Measurements from ENCODE around the gene ASB10.

ASB10 gene

DNA sequence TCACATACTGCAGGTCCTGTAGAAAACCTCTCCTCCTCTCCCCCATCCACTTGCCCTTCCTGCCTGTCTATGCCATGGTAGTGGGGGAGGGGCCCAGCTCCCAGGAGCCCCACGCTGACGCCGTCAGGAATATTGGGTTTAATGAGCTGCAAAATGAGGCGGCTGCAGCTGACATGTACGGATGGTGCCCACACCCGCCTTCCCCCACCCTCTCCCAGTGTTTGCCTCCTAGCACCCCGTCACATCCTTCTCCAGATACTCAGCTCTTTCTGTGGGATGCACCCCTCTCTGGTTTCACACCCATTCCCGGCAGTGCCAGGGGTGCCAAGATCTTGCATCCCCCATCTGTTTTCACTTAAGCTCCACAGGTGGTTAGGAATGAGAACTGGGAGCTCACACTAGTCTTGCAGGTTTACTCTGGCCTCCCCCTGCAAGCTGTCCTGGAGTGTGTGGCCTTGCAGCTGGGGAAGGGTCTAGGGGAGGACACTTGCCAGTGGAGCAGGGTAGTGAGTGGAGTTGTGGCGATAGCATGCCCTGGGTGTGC is 45.7 kb downstream of the ASB10 start:
- no peak overlapping the region for H3K4me3 ChIP-seq (ENCODE audit: low read depth, low read length)
- TF ChIP-seq, protein P1, sequence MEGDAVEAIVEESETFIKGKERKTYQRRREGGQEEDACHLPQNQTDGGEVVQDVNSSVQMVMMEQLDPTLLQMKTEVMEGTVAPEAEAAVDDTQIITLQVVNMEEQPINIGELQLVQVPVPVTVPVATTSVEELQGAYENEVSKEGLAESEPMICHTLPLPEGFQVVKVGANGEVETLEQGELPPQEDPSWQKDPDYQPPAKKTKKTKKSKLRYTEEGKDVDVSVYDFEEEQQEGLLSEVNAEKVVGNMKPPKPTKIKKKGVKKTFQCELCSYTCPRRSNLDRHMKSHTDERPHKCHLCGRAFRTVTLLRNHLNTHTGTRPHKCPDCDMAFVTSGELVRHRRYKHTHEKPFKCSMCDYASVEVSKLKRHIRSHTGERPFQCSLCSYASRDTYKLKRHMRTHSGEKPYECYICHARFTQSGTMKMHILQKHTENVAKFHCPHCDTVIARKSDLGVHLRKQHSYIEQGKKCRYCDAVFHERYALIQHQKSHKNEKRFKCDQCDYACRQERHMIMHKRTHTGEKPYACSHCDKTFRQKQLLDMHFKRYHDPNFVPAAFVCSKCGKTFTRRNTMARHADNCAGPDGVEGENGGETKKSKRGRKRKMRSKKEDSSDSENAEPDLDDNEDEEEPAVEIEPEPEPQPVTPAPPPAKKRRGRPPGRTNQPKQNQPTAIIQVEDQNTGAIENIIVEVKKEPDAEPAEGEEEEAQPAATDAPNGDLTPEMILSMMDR (IDR thresholded peaks at IDR 0.05; ENCODE audit: borderline replicate concordance, insufficient read depth, low read depth, low read length), result no peak

DNA sequence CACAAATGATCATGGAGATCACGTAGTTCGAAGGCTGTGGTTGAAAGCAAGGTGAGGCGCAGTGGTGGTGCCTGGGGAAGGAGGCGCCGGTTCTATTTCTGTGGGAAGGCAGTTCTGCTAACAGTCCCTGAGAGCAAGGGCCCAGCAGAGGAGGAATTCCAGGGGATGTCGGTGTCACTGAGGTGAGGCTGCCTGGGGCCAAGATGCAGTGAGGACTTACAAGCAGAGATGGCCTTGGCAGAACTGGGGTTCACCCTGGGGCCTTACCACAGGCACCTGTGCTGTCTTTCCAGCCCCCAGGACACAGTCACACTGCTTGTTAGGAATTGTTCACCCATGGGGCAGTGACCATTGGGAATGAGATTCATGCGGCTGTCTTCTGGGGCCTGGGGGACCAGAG is 46.2 kb downstream of the ASB10 start:
- H3K4me3 ChIP-seq (ENCODE audit: low read depth, low read length), result no peak overlapping the region
- TF ChIP-seq, protein P1 (IDR thresholded peaks at IDR 0.05; ENCODE audit: borderline replicate concordance, insufficient read depth, low read depth, low read length), result no peak

DNA sequence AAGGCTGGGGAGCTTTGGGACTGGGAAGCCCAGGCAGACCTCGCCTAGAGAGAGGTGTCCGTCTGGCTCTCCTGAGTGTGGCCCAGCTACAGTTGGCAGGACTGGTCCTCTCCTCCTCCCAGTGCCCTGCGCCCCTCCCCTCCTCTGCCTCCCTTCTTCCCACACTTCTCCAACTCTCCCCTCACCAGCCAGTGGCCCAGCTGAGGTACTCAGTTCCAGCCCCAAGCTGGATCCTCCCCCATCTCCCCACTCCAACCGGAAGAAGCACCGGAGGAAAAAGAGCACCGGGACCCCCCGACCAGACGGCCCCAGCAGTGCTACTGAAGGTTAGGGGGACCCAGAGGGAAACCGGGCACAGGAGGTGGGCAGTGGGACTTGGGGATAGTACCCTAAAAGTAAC is 47.3 kb downstream of the ASB10 start:
- H3K4me3 ChIP-seq (ENCODE audit: low read depth, low read length), result no peak overlapping the region
- TF ChIP-seq, protein P1 (IDR thresholded peaks at IDR 0.05; ENCODE audit: borderline replicate concordance, insufficient read depth, low read depth, low read length), result no peak

DNA sequence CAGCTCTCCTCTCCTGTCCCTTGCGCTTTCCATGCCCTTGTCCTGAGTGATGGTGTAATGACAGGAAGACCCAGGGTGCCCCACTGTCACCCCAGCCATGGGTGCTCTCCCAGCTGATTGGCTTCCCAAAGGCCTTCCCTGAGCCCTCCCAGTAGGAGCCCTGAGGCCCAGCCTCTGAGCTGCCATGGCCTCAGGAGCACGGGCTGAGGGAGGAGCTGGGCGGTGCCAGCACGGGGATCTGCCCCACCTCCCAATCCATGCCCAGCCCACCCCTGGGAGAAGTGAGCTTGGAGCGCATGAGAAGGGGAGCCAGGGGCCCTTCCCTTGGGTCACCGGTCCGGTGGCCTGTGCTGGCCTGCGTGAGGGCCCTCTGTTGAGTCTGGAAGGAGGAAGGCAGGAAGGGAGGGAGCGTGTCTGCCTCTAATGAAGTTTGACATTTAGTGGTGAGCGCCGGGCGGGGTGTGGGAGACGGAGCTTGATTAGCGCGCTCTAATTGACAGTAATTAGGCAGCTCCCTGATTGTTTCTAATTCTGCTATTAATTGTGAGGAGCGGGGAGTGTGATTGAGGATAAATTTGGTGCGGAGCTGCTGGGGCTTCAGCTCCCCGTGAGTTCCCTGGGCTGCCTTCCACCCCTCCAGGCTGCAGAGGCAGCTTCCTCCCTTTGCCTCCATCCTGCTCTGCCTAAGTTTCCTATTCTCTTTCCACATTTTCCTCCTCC is 47.8 kb downstream of the ASB10 start:
- no peak overlapping the region for H3K4me3 ChIP-seq (ENCODE audit: low read depth, low read length)
- TF ChIP-seq, protein P1 (IDR thresholded peaks at IDR 0.05; ENCODE audit: borderline replicate concordance, insufficient read depth, low read depth, low read length), result no peak

DNA sequence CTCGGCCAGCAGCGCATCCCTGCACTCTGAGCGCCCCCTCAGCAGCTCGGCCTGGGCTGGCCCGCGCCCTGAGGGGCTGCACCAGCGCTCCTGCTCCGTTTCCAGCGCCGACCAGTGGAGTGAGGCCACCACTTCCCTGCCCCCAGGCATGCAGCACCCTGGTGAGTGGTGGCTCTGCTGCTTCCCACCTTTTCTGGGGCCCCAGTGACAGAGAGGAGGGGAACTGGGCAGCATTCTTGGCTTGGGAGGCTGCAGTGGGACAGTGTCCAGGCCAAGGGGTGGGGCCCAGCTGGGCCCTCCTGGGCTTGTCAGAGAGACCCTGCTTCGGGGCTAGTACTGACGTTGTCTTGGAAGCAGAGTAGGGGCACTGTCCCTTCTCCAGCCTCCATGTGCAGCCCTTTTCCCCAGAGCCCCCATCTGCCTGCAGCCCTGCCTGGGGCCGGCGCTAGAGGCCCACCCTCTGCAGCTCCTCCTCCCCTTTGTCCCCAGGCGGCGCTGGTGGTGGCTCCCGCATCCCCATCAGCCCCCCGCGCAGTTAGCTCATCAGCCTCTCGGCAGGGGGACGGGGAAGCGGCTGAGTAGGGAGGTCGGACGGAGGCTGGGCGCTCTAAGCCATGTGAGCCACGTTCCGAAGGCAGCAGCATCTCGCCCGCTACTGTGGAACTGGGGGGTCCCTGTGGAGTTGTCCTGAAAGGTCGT is 48.7 kb downstream of the ASB10 start:
- TF ChIP-seq, protein P1 (IDR thresholded peaks at IDR 0.05; ENCODE audit: borderline replicate concordance, insufficient read depth, low read depth, low read length), result no peak
- H3K4me3 ChIP-seq (ENCODE audit: low read depth, low read length), result no peak overlapping the region

DNA sequence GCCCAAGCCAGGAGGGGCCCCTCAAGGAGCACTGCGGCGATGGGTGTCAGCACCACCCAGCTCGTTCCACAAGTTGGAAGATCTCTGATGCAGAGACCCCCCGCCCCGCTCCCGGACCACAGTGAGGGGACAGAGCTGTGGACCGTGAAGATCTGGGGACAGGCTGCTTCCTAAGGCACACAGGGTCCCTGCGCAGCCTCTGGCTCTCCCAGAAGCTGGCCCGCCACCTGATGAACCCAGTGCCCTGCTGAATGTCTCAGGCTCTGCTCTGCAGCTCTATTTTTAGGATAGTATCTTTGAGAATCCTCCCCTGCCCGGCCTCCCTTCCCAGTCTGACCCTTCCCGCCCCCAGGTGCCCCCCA is 49.3 kb downstream of the ASB10 start:
- H3K4me3 ChIP-seq (ENCODE audit: low read depth, low read length), result no peak overlapping the region
- TF ChIP-seq, protein P1 (IDR thresholded peaks at IDR 0.05; ENCODE audit: borderline replicate concordance, insufficient read depth, low read depth, low read length), result no peak

Measured in GM12875 (cell line).